ENCODE data around the gene CAMK2G.

- TF ChIP-seq CTCF (conservative IDR thresholded peaks at IDR 0.05; ENCODE audit: low read depth, low read length) (no peak), EZH2 (IDR thresholded peaks at IDR 0.05; ENCODE audit: low read length, unreplicated experiment) (no peak), EZH2phosphoT487 (IDR thresholded peaks at IDR 0.05; ENCODE audit: borderline replicate concordance, low read length) (no peak)
These were observed 37.2 kb upstream of the CAMK2G start for GRCh38 chr10:73911553-73912004.
